GM23338 (cell line): ENCODE data around the gene HNRNPF.

ENCODE experiments used
- CTCF ChIP-seq, 2 experiments: fragments of 200-600 bp in 1 of 2; sonication (generic) in 1 of 2; conservative IDR thresholded peaks; 2 replicates each; pipeline versions ENCODE4 v1.5.1 to v1.6.1; 2016 to 2017; ENCODE audit warnings: antibody characterized with exemption in 2 of 2, low read depth in 2 of 2, mild to moderate bottlenecking in 2 of 2, moderate library complexity in 1 of 2
- POLR2AphosphoS5 ChIP-seq: IDR thresholded peaks from 2 replicates; pipeline ENCODE4 v1.6.1; 2016; ENCODE audit warnings: antibody characterized with exemption, low read depth

- TF ChIP-seq POLR2AphosphoS5 = no peak
- TF ChIP-seq CTCF (conservative IDR thresholded peaks at IDR 0.05; ENCODE audit: low read depth in 2 of 2) = no peak
Measured at GRCh38 chr10:43385412-43386004, 23.5 kb downstream of the HNRNPF start.
